IMR-90 (cell line): ENCODE measurements around the gene TIPRL. TPM values are rescaled to one million over a fixed set of nuclear protein-coding genes. Genes with fewer than 3 reads are reported as not detected.

Source experiments
- ATAC-seq: fragments of 200-7000 bp; cut with Tn5 transposase; 2 replicates; pipeline ENCODE4 v1.9.1; 2020; ENCODE audit warnings: low read depth, mild to moderate bottlenecking, moderate library complexity
- BruUV-seq: library from RNA; stranded (reverse); fragments of 400-500 nt; replicated peaks from 2 replicates; lab custom pipeline; 2021; lab: Mats Ljungman, UMichigan
- CTCF ChIA-PET: fragments of 300-600 bp; formaldehyde crosslinking; extraction: SDS; loops from one replicate; lab custom pipeline; 2021; ENCODE audit warnings: antibody characterized with exemption; lab: Yijun Ruan, JAX
- POLR2A ChIA-PET: fragments of 300-600 bp; sonication (Branson Sonifier 250); formaldehyde crosslinking; loops from one replicate; lab custom pipeline; 2022; ENCODE audit warnings: antibody characterized with exemption; ENCODE audit not compliant: unreplicated experiment; lab: Charles Lee
- DNase-seq: peaks from one replicate; pipeline ENCODE4 v3.0.0; 2013
- H2AFZ ChIP-seq: replicated peaks from 2 replicates; pipeline ENCODE3; 2013; ENCODE audit warnings: low read length, mild to moderate bottlenecking; ENCODE audit not compliant: poor library complexity
- H2AK5ac ChIP-seq: 2 replicates; pipeline ENCODE4 v1.6.1; 2013; ENCODE audit warnings: low read depth, low read length, inconsistent platforms
- H2AK9ac ChIP-seq: replicated peaks from 2 replicates; pipeline ENCODE3; 2013; ENCODE audit warnings: mild to moderate bottlenecking, low read depth, low read length, moderate library complexity; ENCODE audit not compliant: poor library complexity
- H2BK120ac ChIP-seq: 2 replicates; pipeline ENCODE4 v1.6.1; 2013; ENCODE audit warnings: low read depth, low read length, inconsistent platforms
- H2BK15ac ChIP-seq: 3 replicates; pipeline ENCODE4 v1.6.1; 2013; ENCODE audit warnings: low read depth, low read length, inconsistent platforms
- H2BK20ac ChIP-seq: 2 replicates; pipeline ENCODE4 v1.6.1; 2013; ENCODE audit warnings: low read depth, mild to moderate bottlenecking, inconsistent platforms, low read length, moderate library complexity
- H2BK5ac ChIP-seq: 2 replicates; pipeline ENCODE4 v1.6.1; 2013; ENCODE audit warnings: mild to moderate bottlenecking, low read depth, low read length, inconsistent platforms; ENCODE audit not compliant: poor library complexity, severe bottlenecking
- H3K14ac ChIP-seq: replicated peaks from 2 replicates; pipeline ENCODE4 v1.6.1; 2013; ENCODE audit warnings: low read depth, low read length, inconsistent platforms
- H3K18ac ChIP-seq: 2 replicates; pipeline ENCODE4 v1.6.1; 2013; ENCODE audit warnings: low read depth, low read length, control low read depth
- H3K23ac ChIP-seq: 2 replicates; pipeline ENCODE4 v1.6.1; 2013; ENCODE audit warnings: low read depth, low read length, inconsistent platforms
- H3K27ac ChIP-seq: 2 replicates; pipeline ENCODE4 v1.5.1; 2013; ENCODE audit warnings: mild to moderate bottlenecking, control low read depth, low read length; ENCODE audit not compliant: insufficient read depth
- H3K27me3 ChIP-seq: 2 replicates; pipeline ENCODE4 v1.6.1; 2013; ENCODE audit warnings: low read length; ENCODE audit not compliant: control insufficient read depth, insufficient read depth
- H3K36me3 ChIP-seq: 2 replicates; pipeline ENCODE4 v1.6.1; 2013; ENCODE audit warnings: low read length, mixed read lengths; ENCODE audit not compliant: control insufficient read depth, insufficient read depth
- H3K4ac ChIP-seq: 2 replicates; pipeline ENCODE4 v1.6.1; 2013; ENCODE audit warnings: low read depth, low read length, inconsistent platforms
- H3K4me1 ChIP-seq: 2 replicates; pipeline ENCODE4 v1.6.1; 2013; ENCODE audit warnings: low read length, mixed read lengths; ENCODE audit not compliant: control insufficient read depth, insufficient read depth
- H3K4me2 ChIP-seq: 2 replicates; pipeline ENCODE4 v1.6.1; 2013; ENCODE audit warnings: low read depth, mild to moderate bottlenecking, control low read depth, low read length, moderate library complexity
- H3K4me3 ChIP-seq: 2 replicates; pipeline ENCODE4 v1.5.1; 2013; ENCODE audit warnings: low read depth, mild to moderate bottlenecking, control low read depth, low read length, moderate library complexity; ENCODE audit not compliant: insufficient read depth
- H3K56ac ChIP-seq: 2 replicates; pipeline ENCODE4 v1.6.1; 2013; ENCODE audit warnings: low read length, inconsistent platforms; ENCODE audit not compliant: insufficient read depth; ENCODE audit errors: extremely low read depth
- H3K79me1 ChIP-seq, 2 experiments: 2 replicates each; pipeline ENCODE4 v1.6.1; 2013; ENCODE audit warnings: low read length in 2 of 2, inconsistent platforms in 1 of 2, low read depth in 1 of 2
- H3K9ac ChIP-seq: 2 replicates; pipeline ENCODE4 v1.6.1; 2013; ENCODE audit warnings: low read depth, low read length, control low read depth
- H3K9me1 ChIP-seq: 2 replicates; pipeline ENCODE4 v1.6.1; 2013; ENCODE audit warnings: low read length, inconsistent platforms; ENCODE audit not compliant: insufficient read depth
- H3K9me3 ChIP-seq: 2 replicates; pipeline ENCODE4 v1.6.1; 2013; ENCODE audit warnings: low read length; ENCODE audit not compliant: control insufficient read depth, insufficient read depth
- H4K20me1 ChIP-seq: 2 replicates; pipeline ENCODE4 v1.6.1; 2013; ENCODE audit warnings: low read length, inconsistent platforms; ENCODE audit not compliant: insufficient read depth
- H4K5ac ChIP-seq: 2 replicates; pipeline ENCODE4 v1.6.1; 2013; ENCODE audit warnings: mild to moderate bottlenecking, low read depth, low read length, control low read depth
- H4K8ac ChIP-seq, 2 experiments: 2 replicates each; pipeline ENCODE4 v1.6.1; 2013; ENCODE audit warnings: low read depth in 2 of 2, low read length in 2 of 2, control low read depth in 1 of 2, inconsistent platforms in 1 of 2
- H4K91ac ChIP-seq: 2 replicates; pipeline ENCODE4 v1.6.1; 2013; ENCODE audit warnings: low read depth, low read length, inconsistent platforms; ENCODE audit not compliant: insufficient read depth
- BHLHE40 ChIP-seq: fragments of 150-350 bp; IDR thresholded peaks from 2 replicates; pipeline ENCODE4 v1.6.1; 2016; ENCODE audit warnings: mild to moderate bottlenecking, low read depth, low read length
- CEBPB ChIP-seq: IDR thresholded peaks from 2 replicates; pipeline ENCODE4 v1.6.1; 2012; ENCODE audit warnings: low read depth, low read length, improper control_type of control experiment
- CHD1 ChIP-seq: IDR thresholded peaks from 2 replicates; pipeline ENCODE4 v1.6.1; 2012; ENCODE audit warnings: low read depth, low read length, improper control_type of control experiment
- FOS ChIP-seq: fragments of 150-350 bp; IDR thresholded peaks from 2 replicates; pipeline ENCODE4 v1.6.1; 2016; ENCODE audit warnings: low read depth, low read length
- MAFK ChIP-seq: IDR thresholded peaks from 2 replicates; pipeline ENCODE4 v1.6.1; 2012; ENCODE audit warnings: low read depth, low read length, improper control_type of control experiment
- MAZ ChIP-seq: IDR thresholded peaks from 2 replicates; pipeline ENCODE4 v1.6.1; 2012; ENCODE audit warnings: low read depth, mild to moderate bottlenecking, low read length, improper control_type of control experiment, moderate library complexity, borderline replicate concordance
- NFE2L2 ChIP-seq: fragments of 150-350 bp; IDR thresholded peaks from 2 replicates; pipeline ENCODE4 v1.6.1; 2016; ENCODE audit warnings: low read depth, mild to moderate bottlenecking, low read length
- POLR2A ChIP-seq: IDR thresholded peaks from 2 replicates; pipeline ENCODE4 v1.6.1; 2012; ENCODE audit warnings: mild to moderate bottlenecking, low read depth, low read length
- RAD21 ChIP-seq: IDR thresholded peaks from 2 replicates; pipeline ENCODE4 v1.6.1; 2012; ENCODE audit warnings: low read length, improper control_type of control experiment
- RCOR1 ChIP-seq: IDR thresholded peaks from 2 replicates; pipeline ENCODE4 v1.6.1; 2012; ENCODE audit warnings: mild to moderate bottlenecking, low read length, improper control_type of control experiment; ENCODE audit not compliant: insufficient replicate concordance
- RFX5 ChIP-seq: IDR thresholded peaks from 2 replicates; pipeline ENCODE4 v1.8.0; 2012; ENCODE audit warnings: low read depth, mild to moderate bottlenecking, low read length, moderate library complexity
- SMC3 ChIP-seq: fragments of 150-350 bp; IDR thresholded peaks from 2 replicates; pipeline ENCODE4 v1.6.1; 2016; ENCODE audit warnings: low read depth, mild to moderate bottlenecking, antibody characterized with exemption, low read length, moderate library complexity
- WGBS, 2 experiments: methylation state at CpG; one replicate each; pipeline versions ENCODE4 v1.1.5 to v1.1.7; 2013; ENCODE audit warnings: missing lambda C conversion rate in 2 of 2; ENCODE audit not compliant: insufficient read length in 1 of 2; ENCODE audit errors: extremely low coverage in 2 of 2; 5-methylcytosine and 5-hydroxymethylcytosine counted together
- dilution Hi-C: fragments of 300-500 bp; cut with HindIII; formaldehyde crosslinking; loops from one replicate; pipeline ENCODE4 v1.14.3; 2018; ENCODE audit warnings: low sequenced_read_pairs; ENCODE audit not compliant: unreplicated experiment
- in situ Hi-C: fragments of 300-500 bp; cut with MboI; formaldehyde crosslinking; loops from 3 replicates; pipeline ENCODE4 v1.14.3; 2019; ENCODE audit warnings: low sequenced_read_pairs, inconsistent platforms, mixed read lengths
- intact Hi-C: fragments of 100-400 bp; cut with micrococcal nuclease; formaldehyde crosslinking; loops from 2 replicates; pipeline ENCODE4 v1.10.0; 2022
- polyA plus RNA-seq, 3 experiments: library from polyadenylated mRNA; depleted of rRNA; stranded (reverse); fragments of >200 nt; gene quantifications; 2 replicates each; pipeline ENCODE4 v1.2.3, GENCODE V29; 2012; ENCODE audit warnings: low replicate concordance in 1 of 3
- total RNA-seq: library from RNA; depleted of rRNA; stranded (reverse); fragments of >200 nt; gene quantifications from 2 replicates; pipeline ENCODE4 v1.2.3, GENCODE V29; 2012
- TF ChIP-seq, protein P1 (sequence below): conservative IDR thresholded peaks from 2 replicates; pipeline ENCODE4 v1.5.1; 2012; ENCODE audit warnings: mild to moderate bottlenecking, low read depth, low read length, improper control_type of control experiment
- TF ChIP-seq, protein P2 (sequence below): fragments of 150-350 bp; IDR thresholded peaks from 2 replicates; pipeline ENCODE4 v1.6.1; 2016; ENCODE audit warnings: low read depth, mild to moderate bottlenecking, low read length, moderate library complexity, borderline replicate concordance

TIPRL gene
- total and polyA plus RNA-seq, 2 of the 4 experiments (the other 2 are of a cell fraction) = 15.4 to 23.8 TPM

DNA sequence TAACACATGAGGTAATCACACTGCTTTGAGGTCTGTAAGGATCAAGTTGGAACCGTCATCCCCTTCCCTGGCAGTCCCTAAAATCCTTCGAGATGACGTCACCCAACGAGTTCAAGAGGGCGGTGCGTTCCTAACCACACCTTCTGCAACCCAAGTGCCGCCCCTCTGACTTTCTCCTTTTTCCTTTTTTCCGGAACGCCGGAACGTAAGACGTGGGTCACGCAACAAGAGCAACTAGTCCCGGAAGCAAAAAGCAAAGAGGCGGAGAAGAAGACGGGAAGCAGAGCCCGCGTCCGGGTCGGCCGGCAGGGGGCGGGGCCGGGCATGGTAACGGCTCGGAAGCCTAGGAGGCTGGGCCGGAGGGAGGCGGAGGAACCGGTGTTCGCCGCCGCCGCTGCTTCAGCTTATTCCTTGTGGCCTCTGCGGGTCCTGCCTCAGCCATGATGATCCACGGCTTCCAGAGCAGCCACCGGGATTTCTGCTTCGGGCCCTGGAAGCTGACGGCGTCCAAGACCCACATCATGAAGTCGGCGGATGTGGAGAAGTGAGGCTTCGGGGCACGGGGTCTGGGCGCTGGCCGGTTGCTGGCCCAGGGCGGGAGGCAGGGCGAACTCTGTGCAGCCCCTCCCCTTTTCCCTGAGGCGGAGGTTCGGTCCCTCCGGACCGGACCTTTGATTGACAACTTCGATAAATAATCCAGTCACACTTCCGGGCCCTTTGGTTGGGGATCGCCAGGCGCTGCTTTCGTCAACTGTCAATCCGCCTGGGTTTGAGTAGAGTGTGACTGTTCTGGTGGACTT, at the start of gene TIPRL (continued):
- TF ChIP-seq BHLHE40 (peak; percentile 64; the same call in 1 of the 2 replicates), MAZ (peak; percentile 64)

- Histone ChIP-seq H2BK5ac (no peak overlapping the region), H3K4me2 (no peak overlapping the region), H4K5ac (no peak overlapping the region), H3K56ac (no peak overlapping the region), H2AK5ac (no peak overlapping the region), H4K8ac (no peak overlapping the region), H3K23ac (no peak overlapping the region), H4K20me1 (no peaks in the 10 kb centered on the region), H3K9me3 (no peaks in the 10 kb centered on the region), H3K9ac (no peak overlapping the region), H3K79me1 (peaks cover 26 to 40% of the 10 kb centered on the region in 2 experiments), H3K14ac (no peak overlapping the region), H3K36me3 (peaks cover 3% of the 10 kb centered on the region), H3K4me3 (no peak overlapping the region), H3K27me3 (no peaks in the 10 kb centered on the region), H3K4me1 (peaks cover 3% of the 10 kb centered on the region; the same call in 1 of the 2 replicates), H4K91ac (no peak overlapping the region), H2AFZ (no peak overlapping the region), H2BK15ac (no peak overlapping the region), H3K9me1 (peaks cover 2% of the 10 kb centered on the region; the same call in 1 of the 2 replicates), H3K4ac (no peak overlapping the region), H3K18ac (no peak overlapping the region), H2BK20ac (no peak overlapping the region), H2AK9ac (no peak overlapping the region), H3K27ac (no peak overlapping the region), H2BK120ac (no peak overlapping the region)
- dilution Hi-C loops = no loop called here
- ChIA-PET CTCF (no interaction called here), POLR2A (no interaction called here)
- DNase-seq = no peak
- no peak for ATAC-seq
- in situ Hi-C loops = loop anchor here (25.0 kb wide), 1 partner anchor 982 kb away; the partner anchor contains the start of gene ATP1B1
- WGBS, 2 experiments = 83% methylated on average over 1 of the region's 6 CpGs; no CpG with 5 or more reads in 1 of the 2 experiments
- intact Hi-C loops = no loop called here
- BruUV-seq = no TSS peak
- TF ChIP-seq, protein P1, sequence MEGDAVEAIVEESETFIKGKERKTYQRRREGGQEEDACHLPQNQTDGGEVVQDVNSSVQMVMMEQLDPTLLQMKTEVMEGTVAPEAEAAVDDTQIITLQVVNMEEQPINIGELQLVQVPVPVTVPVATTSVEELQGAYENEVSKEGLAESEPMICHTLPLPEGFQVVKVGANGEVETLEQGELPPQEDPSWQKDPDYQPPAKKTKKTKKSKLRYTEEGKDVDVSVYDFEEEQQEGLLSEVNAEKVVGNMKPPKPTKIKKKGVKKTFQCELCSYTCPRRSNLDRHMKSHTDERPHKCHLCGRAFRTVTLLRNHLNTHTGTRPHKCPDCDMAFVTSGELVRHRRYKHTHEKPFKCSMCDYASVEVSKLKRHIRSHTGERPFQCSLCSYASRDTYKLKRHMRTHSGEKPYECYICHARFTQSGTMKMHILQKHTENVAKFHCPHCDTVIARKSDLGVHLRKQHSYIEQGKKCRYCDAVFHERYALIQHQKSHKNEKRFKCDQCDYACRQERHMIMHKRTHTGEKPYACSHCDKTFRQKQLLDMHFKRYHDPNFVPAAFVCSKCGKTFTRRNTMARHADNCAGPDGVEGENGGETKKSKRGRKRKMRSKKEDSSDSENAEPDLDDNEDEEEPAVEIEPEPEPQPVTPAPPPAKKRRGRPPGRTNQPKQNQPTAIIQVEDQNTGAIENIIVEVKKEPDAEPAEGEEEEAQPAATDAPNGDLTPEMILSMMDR = no peak
- TF ChIP-seq NFE2L2 (no peak), CHD1 (no peak), SMC3 (no peak), FOS (no peak), BHLHE40 (no peak), RAD21 (no peak), RFX5 (no peak), MAZ (no peak), RCOR1 (no peak), MAFK (no peak), POLR2A (no peak), CEBPB (no peak)
- TF ChIP-seq, protein P2, sequence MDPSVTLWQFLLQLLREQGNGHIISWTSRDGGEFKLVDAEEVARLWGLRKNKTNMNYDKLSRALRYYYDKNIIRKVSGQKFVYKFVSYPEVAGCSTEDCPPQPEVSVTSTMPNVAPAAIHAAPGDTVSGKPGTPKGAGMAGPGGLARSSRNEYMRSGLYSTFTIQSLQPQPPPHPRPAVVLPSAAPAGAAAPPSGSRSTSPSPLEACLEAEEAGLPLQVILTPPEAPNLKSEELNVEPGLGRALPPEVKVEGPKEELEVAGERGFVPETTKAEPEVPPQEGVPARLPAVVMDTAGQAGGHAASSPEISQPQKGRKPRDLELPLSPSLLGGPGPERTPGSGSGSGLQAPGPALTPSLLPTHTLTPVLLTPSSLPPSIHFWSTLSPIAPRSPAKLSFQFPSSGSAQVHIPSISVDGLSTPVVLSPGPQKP = no peak
These were observed 48.8 kb upstream of the TIPRL start for GRCh38 chr1:168129933-168130332.
